NOMO-1 treated with dmso at 0.1 percent for 144 hours (cell line): ENCODE data around the gene APBA2.
"Not testable (repeated sequence)": the region's sequence is repeated elsewhere in the genome, so short reads cannot be mapped to it uniquely, and the experiment has no call there.

Experiments
- DNase-seq: peaks from one replicate; lab custom pipeline; 2025; ENCODE audit not compliant: unreplicated experiment; lab: John Stamatoyannopoulos, UW

Gene APBA2

GRCh38 chr15:29142129-29142747 lies 256.5 kb downstream of the APBA2 start:
- peak; percentile 30 for DNase-seq

DNA sequence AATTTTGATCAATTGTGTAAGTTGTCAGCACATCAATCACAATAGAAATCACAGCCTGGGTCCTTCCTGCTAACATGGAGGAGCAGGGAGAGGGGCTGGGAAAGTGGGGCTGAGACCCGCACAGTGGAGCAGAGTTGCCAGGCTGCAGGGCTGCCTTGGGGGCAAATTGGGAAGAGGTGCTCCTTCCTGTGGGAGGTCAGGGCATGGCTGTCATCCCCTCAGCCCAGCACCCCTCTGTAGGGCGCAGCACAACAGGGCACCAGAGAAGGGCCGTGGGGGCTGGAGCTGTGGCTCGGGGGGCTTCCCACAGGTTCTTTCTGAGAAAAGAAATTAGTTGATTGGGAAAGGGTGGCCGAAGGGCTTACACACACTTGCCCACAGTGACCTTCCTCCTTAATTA lies 257.5 kb downstream of the APBA2 start:
- DNase-seq = no peak

DNA sequence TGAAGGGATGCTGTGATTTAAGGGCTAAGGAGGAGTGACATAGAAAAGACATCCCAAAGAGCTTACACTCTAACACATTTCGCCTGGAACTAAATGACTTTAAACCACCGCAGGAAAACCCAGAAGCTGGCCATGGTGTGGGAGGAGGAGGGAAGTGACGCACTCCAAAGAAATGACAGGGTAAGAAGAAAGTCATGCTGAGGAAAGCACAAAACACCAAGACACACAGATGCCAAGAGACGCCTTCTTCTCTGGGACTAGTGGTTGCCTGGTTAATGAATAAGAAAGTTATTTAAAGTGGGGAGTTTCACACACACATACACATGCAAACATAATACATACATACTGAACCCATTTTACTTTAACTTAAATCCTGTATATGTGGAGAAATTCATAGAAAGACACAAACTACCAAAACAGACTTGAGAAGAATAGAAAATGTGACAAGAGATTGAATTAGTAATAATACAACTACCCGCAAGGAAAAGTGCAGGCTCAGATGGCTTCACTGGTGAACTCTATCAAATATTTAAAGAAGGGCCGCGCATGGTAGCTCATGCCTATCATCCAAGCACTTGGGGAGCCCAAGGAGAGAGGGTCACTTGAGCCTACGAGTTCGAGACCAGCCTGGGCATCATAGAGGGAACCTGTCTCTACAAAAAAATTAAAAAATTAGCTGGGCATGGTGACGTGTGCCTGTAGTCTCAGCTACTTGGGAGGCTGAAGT lies 258.3 kb downstream of the APBA2 start:
- no peak for DNase-seq

DNA sequence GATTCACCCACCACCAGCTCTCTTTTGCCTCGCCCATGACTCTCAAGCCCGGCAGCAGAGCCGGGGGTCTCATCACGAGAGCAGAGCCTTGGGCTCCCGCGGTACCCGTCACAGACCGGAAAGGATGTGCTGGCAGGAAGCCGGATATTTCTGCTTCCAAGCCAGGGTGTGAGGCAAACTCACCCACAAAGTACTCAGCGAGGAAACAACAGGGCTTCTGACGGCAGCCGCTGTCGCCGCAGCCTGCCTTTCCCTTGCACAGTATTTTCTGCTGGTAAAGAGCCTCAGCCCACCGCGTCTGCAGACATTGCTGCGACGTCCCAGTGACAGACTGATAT lies 263.9 kb downstream of the APBA2 start:
- no peak for DNase-seq

- DNase-seq = no peak
Observed at GRCh38 chr15:29150515-29151483, 265.0 kb downstream of the APBA2 start.

DNA sequence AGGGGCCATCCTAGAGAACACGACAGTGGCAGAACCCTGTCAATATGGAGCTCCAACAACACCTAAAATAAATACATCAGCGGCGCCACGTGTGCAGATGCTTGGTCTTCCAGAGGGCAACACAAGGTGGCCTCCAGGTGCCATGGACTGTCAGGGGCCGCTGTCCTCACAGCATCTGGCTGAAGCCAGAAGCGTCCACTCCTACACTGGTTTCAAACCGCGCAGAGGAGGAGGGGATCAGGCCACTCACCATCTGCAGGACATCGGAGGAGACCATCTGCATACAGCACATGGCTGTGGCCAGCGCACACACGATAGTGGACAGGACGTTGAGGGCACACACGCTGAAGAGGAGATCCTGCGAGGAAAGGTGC lies 265.7 kb downstream of the APBA2 start:
- DNase-seq = no peak

- DNase-seq = no peak
Observed at GRCh38 chr15:29156521-29156920, 270.7 kb downstream of the APBA2 start.

GRCh38 chr15:29159771-29160455 lies 274.1 kb downstream of the APBA2 start:
- no peak for DNase-seq

DNA sequence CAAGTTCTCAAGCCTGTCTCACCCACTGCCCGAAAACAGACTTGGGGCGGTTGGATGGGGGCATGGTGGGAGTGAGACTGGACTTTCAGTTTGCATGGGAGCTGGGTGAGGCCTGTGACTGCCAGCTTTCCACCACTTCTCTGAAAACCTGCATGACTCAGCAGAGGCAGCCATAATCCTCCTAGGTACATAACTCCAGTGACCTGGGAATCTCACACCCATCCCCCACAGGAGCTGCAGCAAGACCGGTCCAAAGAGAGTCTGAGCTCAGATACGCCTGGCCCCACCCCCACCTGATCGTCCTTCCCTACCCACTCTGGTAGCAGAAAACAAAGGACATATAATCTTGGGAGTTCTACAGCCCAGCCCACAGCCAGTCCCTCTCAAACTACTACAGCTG lies 276.6 kb downstream of the APBA2 start:
- no peak for DNase-seq

DNA sequence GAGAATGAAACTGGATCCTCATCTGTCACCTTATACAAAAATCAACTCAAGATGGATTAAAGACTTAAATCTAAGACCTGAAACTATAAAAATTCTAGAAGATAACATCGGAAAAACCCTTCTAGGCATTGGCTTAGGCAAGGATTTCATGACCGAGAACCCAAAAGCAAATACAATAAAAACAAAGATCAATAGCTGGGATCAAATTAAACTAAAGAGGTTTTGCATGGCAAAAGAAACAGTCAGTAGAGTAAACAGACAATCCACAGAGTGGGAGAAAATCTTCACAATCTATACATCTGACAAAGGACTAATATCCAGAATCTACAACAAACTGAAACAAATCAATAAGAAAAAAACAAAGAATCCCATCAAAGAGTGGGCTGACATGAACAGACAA lies 281.3 kb downstream of the APBA2 start:
- not testable (repeated sequence) for DNase-seq
